ENCODE data around the gene LGSN. TPM values are rescaled to one million over a fixed set of nuclear protein-coding genes. Genes with fewer than 3 reads are reported as not detected.

The LGSN gene
- total and polyA plus RNA-seq, 2 of the 13 experiments (the other 11 are each of a cell fraction or from before 2014, with no cell fraction given) = 0.13 to 0.63 TPM

GRCh38 chr6:63355632-63356031 lies 35.8 kb upstream of the LGSN start (continued):
- 0 out of 2 replicates have a peak, but pooled peaks have one; percentile 31 for TF ChIP-seq CEBPB (IDR thresholded peaks at IDR 0.05; ENCODE audit: borderline replicate concordance, low read depth, low read length)
- no peak for TF ChIP-seq ZNF816 (CRISPR knock-in tag; IDR thresholded peaks at IDR 0.05; ENCODE audit: borderline replicate concordance)
- TF ChIP-seq NR2C2 (CRISPR knock-in tag; IDR thresholded peaks at IDR 0.05; ENCODE audit: borderline replicate concordance) = peak; percentile 55; the same call in 1 of the 2 replicates
- TF ChIP-seq IKZF1 (IDR thresholded peaks at IDR 0.05) = no peak
- 0 out of 2 replicates have a peak, but pooled peaks have one; percentile 22 for TF ChIP-seq ZBTB39 (CRISPR knock-in tag; IDR thresholded peaks at IDR 0.05)
- peak; percentile 60 for TF ChIP-seq CEBPG (CRISPR knock-in tag; IDR thresholded peaks at IDR 0.05)
- no peak for TF ChIP-seq SNRNP70 (IDR thresholded peaks at IDR 0.05; ENCODE audit: low read depth, low read length)
- TF ChIP-seq HOXA3 (CRISPR knock-in tag; IDR thresholded peaks at IDR 0.05) = 0 out of 2 replicates have a peak, but pooled peaks have one; percentile 15
- peak; percentile 22; the same call in 1 of the 2 replicates for TF ChIP-seq NR2F6 (IDR thresholded peaks at IDR 0.05)
- no peak for TF ChIP-seq NR2F6 (CRISPR knock-in tag; IDR thresholded peaks at IDR 0.05)
- TF ChIP-seq ZMYM4 (CRISPR knock-in tag; IDR thresholded peaks at IDR 0.05) = no peak

GRCh38 chr6:63353286-63353630 lies 33.5 kb upstream of the LGSN start:
- Histone ChIP-seq H3K79me2 (ENCODE audit: insufficient read depth, low read length) (no peaks in the 10 kb centered on the region), H3K27ac (ENCODE audit: extremely low read length, insufficient read depth, low read length) (peak overlapping the region; percentile 49), H3K4me1 (ENCODE audit: insufficient read depth, low read length) (peaks cover 44% of the 10 kb centered on the region), H4K20me1 (ENCODE audit: insufficient read depth, low read length) (no peaks in the 10 kb centered on the region), H3K4me3 (replicated peaks in 1 of 3; ENCODE audit: insufficient read depth in 1 of 3, low read depth in 2 of 3, low read length in 3 of 3) (no peak overlapping the region), H3K4me2 (ENCODE audit: low read depth, low read length) (0 out of 2 replicates have a peak overlapping the region, but pooled peaks have one; percentile 16), H3K27me3 (ENCODE audit: control insufficient read depth in 1 of 2, insufficient read depth in 2 of 2, low read length in 2 of 2) (no peaks in the 10 kb centered on the region), H2AFZ (ENCODE audit: low read length) (no peak overlapping the region), H3K9ac (ENCODE audit: insufficient read depth, low read depth, low read length) (peak overlapping the region; percentile 21; the same call in 1 of the 2 replicates), H3K36me3 (replicated peaks in 1 of 2; ENCODE audit: control insufficient read depth in 1 of 2, insufficient read depth in 2 of 2, low read length in 2 of 2) (no peaks in the 10 kb centered on the region), H3K9me3 (ENCODE audit: low read length) (no peaks in the 10 kb centered on the region)
- WGBS (ENCODE audit: low lambda C conversion rate) = 98% methylated on average over 1 of the region's 1 CpG
- ChIA-PET CTCF (ENCODE audit: low intra/inter-chr PET ratio, low total read pairs) (interaction anchor here (0.6 to 3.9 kb wide), 6 partner anchors 161 to 450 kb away, joined by 3 to 32 read pairs (median 6); no protein-coding TSS in a partner anchor), POLR2A (interaction anchor here (0.8 to 3.2 kb wide), 17 partner anchors 9 to 418 kb away, joined by 3 to 25 read pairs (median 5); partner anchors contain the start of gene PHF3)
- intact Hi-C loops (cut with micrococcal nuclease; ENCODE audit: unreplicated experiment) = loop anchor here (1.0 to 10.0 kb wide), 8 partner anchors 38 to 332 kb away; no protein-coding TSS in a partner anchor
- no peak for FAIRE-seq
- no peak; the same call in 2 of the 3 replicates for ATAC-seq
- in situ Hi-C loops (cut with HindIII; ENCODE audit: extremely low pct_ligation_motif_present, low pct_unique_long_range_greater_than_20kb) = loop anchor here (5.0 to 10.0 kb wide), 3 partner anchors 162 to 409 kb away; partner anchors contain the start of genes LOC128125822 and PTP4A1
- BruUV-seq (replicated peaks) = no TSS peak
- no peak for DNase-seq (ENCODE audit: low spot score)
- TF ChIP-seq RFX5 (IDR thresholded peaks at IDR 0.05; ENCODE audit: low read depth, low read length) (no peak), THRA (CRISPR knock-in tag; IDR thresholded peaks at IDR 0.05; ENCODE audit: borderline replicate concordance) (no peak; the same call in 1 of the 2 replicates), CSRNP2 (CRISPR knock-in tag; conservative IDR thresholded peaks at IDR 0.05; ENCODE audit: low read depth) (no peak), YEATS2 (CRISPR knock-in tag; IDR thresholded peaks at IDR 0.05; ENCODE audit: borderline replicate concordance) (no peak), IRF1 (CRISPR knock-in tag; IDR thresholded peaks at IDR 0.05; ENCODE audit: low read depth) (no peak), ZFP82 (CRISPR knock-in tag; IDR thresholded peaks at IDR 0.05; ENCODE audit: borderline replicate concordance) (no peak), ZNF879 (CRISPR knock-in tag; IDR thresholded peaks at IDR 0.05) (no peak)

All from HepG2 (cell line).